Loucy (cell line): ENCODE data around the gene CXCR2.

Experiments
- CTCF ChIP-seq: fragments of 200-600 bp; sonication (generic); conservative IDR thresholded peaks from 2 replicates; pipeline ENCODE4 v1.5.1; 2014; ENCODE audit warnings: mild to moderate bottlenecking, antibody characterized with exemption, low read length
- EZH2phosphoT487 ChIP-seq: fragments of 200-600 bp; IDR thresholded peaks from 2 replicates; pipeline ENCODE4 v1.6.1; 2018; ENCODE audit warnings: antibody characterized with exemption, mild to moderate bottlenecking, moderate library complexity, borderline replicate concordance

GRCh38 chr2:218125626-218126080 lies at the start of gene CXCR2:
- no peak for TF ChIP-seq CTCF
- no peak for TF ChIP-seq EZH2phosphoT487
